ENCODE measurements around the gene SLC15A3. TPM values are rescaled to one million over a fixed set of nuclear protein-coding genes. Genes with fewer than 3 reads are reported as not detected.

Gene SLC15A3
- total RNA-seq, 6 donors from 2014 or later: 29.5 to 186 (median 115) TPM

DNA sequence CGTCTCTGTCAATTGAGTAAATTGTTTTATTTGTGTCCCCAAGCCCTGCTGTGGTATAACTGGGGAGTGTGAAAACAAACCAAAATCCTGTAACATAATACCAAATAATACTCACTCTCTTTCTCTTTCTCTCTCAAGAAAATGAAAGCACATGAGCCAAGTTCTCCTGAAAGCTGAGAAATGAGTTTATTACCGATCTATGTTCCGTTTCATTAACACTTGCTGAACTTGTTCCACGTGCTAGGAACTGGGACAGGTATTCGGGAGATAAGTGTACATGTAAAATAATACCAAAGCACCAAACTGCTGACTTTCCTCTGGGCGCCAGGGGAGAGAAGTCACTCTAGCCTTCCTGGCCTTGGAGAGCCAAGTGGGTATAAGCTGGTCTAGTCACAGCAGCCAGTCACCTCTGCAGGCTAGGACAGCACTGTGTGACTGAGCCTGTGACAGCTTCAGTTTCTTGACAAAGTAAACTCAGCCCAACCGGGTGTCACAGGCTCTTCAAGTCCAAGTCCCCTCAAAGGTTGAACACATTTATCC, 42.6 kb upstream of the SLC15A3 start:
- ATAC-seq (ENCODE audit: low FRiP score in 2 of 2) (no peak), DNase-seq (no peak)
- TF ChIP-seq, protein P1, sequence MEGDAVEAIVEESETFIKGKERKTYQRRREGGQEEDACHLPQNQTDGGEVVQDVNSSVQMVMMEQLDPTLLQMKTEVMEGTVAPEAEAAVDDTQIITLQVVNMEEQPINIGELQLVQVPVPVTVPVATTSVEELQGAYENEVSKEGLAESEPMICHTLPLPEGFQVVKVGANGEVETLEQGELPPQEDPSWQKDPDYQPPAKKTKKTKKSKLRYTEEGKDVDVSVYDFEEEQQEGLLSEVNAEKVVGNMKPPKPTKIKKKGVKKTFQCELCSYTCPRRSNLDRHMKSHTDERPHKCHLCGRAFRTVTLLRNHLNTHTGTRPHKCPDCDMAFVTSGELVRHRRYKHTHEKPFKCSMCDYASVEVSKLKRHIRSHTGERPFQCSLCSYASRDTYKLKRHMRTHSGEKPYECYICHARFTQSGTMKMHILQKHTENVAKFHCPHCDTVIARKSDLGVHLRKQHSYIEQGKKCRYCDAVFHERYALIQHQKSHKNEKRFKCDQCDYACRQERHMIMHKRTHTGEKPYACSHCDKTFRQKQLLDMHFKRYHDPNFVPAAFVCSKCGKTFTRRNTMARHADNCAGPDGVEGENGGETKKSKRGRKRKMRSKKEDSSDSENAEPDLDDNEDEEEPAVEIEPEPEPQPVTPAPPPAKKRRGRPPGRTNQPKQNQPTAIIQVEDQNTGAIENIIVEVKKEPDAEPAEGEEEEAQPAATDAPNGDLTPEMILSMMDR (IDR thresholded peaks at IDR 0.05): no peak
- Histone ChIP-seq H3K4me1 (peaks cover 6 to 20% (median 11%) of the 10 kb centered on the region in 4 donors), H3K4me3 (no peak overlapping the region), H3K27ac (no peak overlapping the region), H3K27me3 (no peaks in the 10 kb centered on the region), H3K9me3 (no peaks in the 10 kb centered on the region), H3K36me3 (no peaks in the 10 kb centered on the region)
- 60 to 61% methylated on average over 7 of the region's 7 CpGs for WGBS, 2 donors

DNA sequence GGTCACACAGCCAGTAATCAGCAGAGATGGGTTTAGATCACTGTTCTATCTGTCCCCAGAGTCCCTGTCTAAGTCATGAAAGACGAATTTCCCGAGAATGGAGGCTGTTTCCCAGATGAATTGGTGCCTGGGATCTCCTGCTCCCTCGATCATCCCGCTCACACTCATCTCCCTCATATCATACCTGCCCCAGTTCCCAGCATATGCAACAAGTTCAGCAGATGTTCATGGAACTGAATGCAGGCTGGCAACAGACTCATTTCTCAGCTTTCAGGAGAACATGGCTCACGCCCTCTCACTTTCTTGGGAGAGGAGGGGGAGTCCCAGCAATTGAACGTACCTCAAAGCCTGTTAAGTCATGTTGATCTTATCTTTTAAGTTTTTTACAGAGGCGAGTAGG, 41.6 kb upstream of the SLC15A3 start:
- Histone ChIP-seq H3K27ac (no peak overlapping the region), H3K4me3 (no peak overlapping the region), H3K4me1 (peaks cover 6 to 20% (median 11%) of the 10 kb centered on the region in 4 donors), H3K27me3 (no peaks in the 10 kb centered on the region), H3K9me3 (no peaks in the 10 kb centered on the region), H3K36me3 (no peaks in the 10 kb centered on the region)
- TF ChIP-seq POLR2AphosphoS5 (IDR thresholded peaks at IDR 0.05) (no peak), EP300 (IDR thresholded peaks at IDR 0.05) (no peak), POLR2A (IDR thresholded peaks at IDR 0.05) (no peak)
- TF ChIP-seq, protein P1 (IDR thresholded peaks at IDR 0.05): no peak
- ATAC-seq (ENCODE audit: low FRiP score in 2 of 2) (no peak), DNase-seq (no peak)
- 63 to 65% methylated on average over 7 of the region's 7 CpGs for WGBS, 2 donors

DNA sequence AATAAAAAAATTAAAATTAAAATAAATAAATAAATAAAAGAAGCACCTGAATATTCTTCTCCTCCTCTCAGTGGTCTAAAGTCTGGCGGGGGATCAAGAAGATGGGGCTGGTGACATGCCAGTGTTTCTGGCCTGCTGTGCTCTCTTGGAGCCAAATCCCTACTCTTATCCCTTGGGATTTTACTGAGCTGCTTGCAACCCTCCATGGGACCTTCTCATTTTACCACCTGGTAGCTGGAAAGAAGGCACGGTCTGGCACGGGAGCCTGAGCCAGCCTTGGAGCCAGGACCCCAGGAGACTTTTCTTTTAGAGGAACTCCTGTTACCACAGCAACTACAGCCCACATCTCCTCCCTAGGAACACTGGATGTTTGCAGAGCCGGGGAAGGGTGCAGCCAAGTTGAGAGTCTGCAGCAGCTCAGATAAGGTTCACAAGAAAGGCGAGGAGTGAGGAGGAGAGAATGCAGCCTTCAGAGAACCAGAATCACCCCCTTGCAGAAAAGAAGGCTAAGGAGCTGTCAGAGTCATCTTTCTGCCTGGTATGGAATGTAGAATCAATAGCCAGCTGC, 41.0 kb upstream of the SLC15A3 start:
- 49 to 58% methylated on average over 5 of the region's 5 CpGs for WGBS, 2 donors
- no peak for ATAC-seq (ENCODE audit: low FRiP score in 2 of 2)
- no peak overlapping the region for H3K4me3 ChIP-seq
- no peak for DNase-seq
- no peak overlapping the region for H3K27ac ChIP-seq
- TF ChIP-seq POLR2AphosphoS5 (IDR thresholded peaks at IDR 0.05) (no peak), EP300 (IDR thresholded peaks at IDR 0.05) (no peak)
- TF ChIP-seq, protein P1 (IDR thresholded peaks at IDR 0.05): no peak
- no peaks in the 10 kb centered on the region for H3K36me3 ChIP-seq
- H3K4me1 ChIP-seq: peaks cover 6 to 20% (median 11%) of the 10 kb centered on the region in 4 donors
- H3K9me3 ChIP-seq: no peaks in the 10 kb centered on the region
- H3K27me3 ChIP-seq: no peaks in the 10 kb centered on the region

DNA sequence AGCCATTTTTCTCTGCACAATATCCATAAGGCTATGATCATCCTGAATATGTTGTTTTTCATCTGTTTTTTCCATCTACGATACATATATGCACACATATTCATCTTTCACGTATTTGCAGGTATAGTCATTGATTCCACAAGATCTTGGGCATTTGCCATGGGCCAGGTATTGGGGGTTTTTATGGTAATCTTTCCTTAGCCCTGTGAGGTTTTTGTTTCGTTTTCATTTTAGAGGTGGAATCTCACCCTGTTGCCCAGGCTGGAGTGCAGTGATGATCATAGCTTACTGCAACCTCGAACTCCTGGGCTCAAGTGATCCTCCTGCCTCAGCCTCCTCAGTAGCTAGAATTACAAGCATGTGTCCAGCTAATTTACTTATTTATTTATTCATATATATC, 39.5 kb upstream of the SLC15A3 start:
- Histone ChIP-seq H3K4me3 (no peak overlapping the region), H3K36me3 (no peaks in the 10 kb centered on the region), H3K4me1 (peaks cover 2 to 14% (median 8%) of the 10 kb centered on the region in 4 donors), H3K9me3 (no peaks in the 10 kb centered on the region), H3K27ac (no peak overlapping the region), H3K27me3 (no peaks in the 10 kb centered on the region)
- TF ChIP-seq POLR2AphosphoS5 (IDR thresholded peaks at IDR 0.05): no peak
- no peak for TF ChIP-seq POLR2A (IDR thresholded peaks at IDR 0.05)
- TF ChIP-seq, protein P1 (IDR thresholded peaks at IDR 0.05): no peak
- TF ChIP-seq EP300 (IDR thresholded peaks at IDR 0.05): no peak
- no peak for ATAC-seq (ENCODE audit: low FRiP score in 2 of 2)
- no peak for DNase-seq
- 90 to 92% methylated on average over 4 of the region's 4 CpGs for WGBS, 2 donors

DNA sequence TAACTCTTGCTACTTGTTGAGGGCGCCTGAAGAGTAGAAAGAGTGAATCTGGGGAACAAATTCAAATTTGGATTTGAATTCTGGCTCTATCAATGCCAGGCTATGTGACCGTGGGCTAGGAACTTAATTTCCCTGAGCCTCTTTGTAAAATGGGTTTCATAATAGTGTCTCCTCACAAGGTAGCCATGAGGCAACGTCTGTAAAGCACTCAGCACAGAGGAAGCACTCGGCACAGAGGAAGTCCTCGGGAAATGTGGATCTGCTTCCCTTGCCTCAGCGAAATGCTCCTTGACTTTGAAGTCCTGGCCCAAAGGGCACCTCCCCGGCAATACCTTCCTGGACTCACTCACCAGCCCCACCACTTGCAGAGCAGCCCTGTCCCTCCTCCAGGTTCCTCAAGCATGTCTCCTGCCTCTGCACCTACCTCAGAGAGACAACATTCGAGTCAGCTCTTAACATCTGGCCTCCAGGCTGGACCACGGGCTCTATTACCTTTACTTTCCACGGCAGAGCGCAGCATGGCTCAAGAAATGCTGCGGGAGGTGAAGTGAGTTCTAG, 37.2 kb upstream of the SLC15A3 start:
- H3K9me3 ChIP-seq: no peaks in the 10 kb centered on the region
- TF ChIP-seq, protein P1 (IDR thresholded peaks at IDR 0.05): no peak
- TF ChIP-seq POLR2A (IDR thresholded peaks at IDR 0.05) (no peak), EP300 (IDR thresholded peaks at IDR 0.05) (no peak), POLR2AphosphoS5 (IDR thresholded peaks at IDR 0.05) (no peak)
- DNase-seq: no peak
- no peak overlapping the region for H3K4me3 ChIP-seq
- H3K36me3 ChIP-seq: no peaks in the 10 kb centered on the region
- peak in 1 of 2 donors; percentile 45 for ATAC-seq (ENCODE audit: low FRiP score in 2 of 2)
- H3K27ac ChIP-seq: no peak overlapping the region
- 51 to 68% methylated on average over 8 to 12 of the region's 12 CpGs for WGBS, 2 donors
- H3K27me3 ChIP-seq: no peaks in the 10 kb centered on the region
- H3K4me1 ChIP-seq: no peaks in the 10 kb centered on the region
